Glomerular visceral epithelial cell (primary cell): ENCODE results near the gene YBX2.

Experiments used
- DNase-seq: peaks from one replicate; pipeline ENCODE4 v3.0.0-alpha.2; 2016; ENCODE audit errors: extremely low spot score

Gene YBX2

DNA sequence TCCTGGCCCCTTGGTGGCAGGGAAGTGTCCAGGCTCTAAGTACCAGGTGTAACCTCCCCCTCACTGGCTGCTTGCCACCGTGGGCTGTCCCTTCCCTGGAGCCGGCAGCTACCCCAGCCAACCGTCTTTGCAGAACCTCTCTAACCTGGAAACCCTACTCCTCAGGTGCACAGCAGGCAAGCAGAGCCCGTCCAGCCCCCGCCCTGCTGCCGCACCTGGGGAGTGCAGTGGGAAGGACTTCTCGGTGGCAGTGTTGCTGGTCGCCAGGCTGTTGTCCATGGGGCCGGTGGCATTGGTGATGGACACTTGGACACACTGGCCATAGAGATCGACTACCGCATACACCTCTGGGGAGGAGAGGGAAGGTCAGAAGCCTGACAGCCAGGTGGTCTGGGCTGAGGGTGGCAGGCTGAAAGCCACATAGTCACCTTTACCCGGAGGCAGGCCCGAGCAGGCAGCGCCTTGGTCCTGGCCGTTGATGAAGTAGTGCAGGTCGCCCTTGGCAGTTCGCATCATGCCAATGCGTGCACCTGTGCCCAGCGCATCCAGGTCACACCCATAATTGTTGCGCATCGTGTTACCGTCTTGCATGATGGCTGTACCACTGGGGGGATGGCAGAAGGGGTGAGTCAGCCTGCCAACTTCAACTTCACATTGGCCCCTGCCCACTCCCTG, 28.2 kb upstream of the YBX2 start:
- no peak for DNase-seq

DNA sequence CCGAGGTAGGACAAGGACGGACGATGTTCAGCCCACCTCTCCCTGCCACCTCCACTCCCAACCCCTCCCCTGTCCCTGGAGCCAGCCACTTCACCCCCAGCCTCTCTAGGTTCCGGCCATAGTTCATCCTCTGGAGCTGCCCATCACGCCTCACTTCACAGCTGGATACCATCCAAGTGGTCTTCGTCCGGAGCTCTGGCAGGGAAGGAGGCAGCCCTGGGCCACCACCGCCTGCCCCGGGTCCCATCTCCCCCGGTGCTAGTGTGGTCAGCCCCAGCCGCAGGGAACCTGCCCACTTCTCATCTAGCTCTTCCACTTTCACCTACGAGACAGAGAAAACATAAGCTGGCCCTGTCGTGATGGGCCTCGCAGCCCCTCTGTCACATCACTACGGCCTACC, 27.0 kb upstream of the YBX2 start:
- DNase-seq: no peak

DNA sequence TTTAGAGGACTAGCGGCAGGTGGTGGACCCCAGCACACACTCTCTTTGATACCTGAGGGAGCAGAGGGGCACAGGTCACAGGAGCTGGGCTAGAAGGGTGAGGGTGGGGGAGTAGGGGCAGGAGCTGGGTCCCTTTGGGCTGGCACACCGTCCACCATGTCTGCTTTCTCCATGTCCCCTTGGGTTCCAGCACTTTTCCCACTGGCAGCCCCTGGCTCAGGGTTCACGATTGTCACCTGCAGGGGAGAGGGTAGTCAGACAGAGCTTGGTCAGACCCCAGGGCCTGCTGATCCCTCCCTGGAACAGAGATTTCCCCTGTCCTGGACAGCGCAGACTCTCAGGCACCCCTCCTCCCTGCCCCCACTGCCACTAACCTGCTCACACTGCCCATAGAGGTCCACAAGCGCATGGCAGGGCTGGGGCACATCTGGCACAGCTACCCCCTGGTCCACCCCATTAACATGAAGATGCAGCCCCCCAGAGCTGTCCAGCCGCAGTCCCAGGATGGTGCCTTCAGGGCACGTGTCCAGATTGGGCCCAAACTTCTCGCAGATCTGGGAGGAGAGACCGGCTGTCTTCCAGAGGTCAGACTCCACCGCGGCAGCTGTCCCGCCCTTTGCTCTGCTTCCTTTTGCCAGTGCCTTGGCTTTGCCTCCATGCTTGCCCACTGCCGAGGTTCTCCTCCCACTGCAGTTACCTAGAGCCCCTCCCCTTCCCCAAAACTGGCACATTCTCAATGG, 23.9 kb upstream of the YBX2 start:
- DNase-seq: no peak

DNA sequence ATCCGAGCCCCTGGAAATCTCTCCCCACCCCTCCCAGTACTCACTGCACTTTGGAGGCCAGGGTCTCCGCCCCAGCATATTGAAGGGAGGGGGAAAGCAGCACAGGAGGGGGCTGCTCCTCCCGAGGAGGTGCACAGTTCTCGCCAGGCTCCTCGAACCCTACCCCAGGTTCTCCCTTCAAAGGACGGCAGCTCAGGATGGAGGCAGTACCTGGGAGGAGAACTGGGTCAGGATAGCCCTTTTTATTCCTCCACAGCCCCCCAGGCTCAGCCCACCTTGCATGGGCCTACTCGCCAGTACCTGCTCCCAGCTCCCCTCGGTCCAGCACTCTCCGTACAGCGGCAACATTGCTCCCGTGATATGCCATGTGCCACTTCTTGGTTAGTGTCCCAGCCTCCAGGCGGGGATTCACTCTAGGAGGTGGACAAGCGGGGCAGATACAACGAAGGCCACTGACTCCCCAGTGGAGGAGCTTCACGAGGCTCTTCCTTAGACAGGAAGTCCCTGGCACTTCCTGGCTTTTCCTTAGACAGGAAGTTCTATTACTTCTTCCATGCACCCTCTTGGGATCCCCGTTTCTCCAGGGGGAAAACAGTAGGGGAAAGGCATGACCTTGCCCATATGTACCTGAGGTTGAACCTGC, 22.8 kb upstream of the YBX2 start:
- DNase-seq: no peak

DNA sequence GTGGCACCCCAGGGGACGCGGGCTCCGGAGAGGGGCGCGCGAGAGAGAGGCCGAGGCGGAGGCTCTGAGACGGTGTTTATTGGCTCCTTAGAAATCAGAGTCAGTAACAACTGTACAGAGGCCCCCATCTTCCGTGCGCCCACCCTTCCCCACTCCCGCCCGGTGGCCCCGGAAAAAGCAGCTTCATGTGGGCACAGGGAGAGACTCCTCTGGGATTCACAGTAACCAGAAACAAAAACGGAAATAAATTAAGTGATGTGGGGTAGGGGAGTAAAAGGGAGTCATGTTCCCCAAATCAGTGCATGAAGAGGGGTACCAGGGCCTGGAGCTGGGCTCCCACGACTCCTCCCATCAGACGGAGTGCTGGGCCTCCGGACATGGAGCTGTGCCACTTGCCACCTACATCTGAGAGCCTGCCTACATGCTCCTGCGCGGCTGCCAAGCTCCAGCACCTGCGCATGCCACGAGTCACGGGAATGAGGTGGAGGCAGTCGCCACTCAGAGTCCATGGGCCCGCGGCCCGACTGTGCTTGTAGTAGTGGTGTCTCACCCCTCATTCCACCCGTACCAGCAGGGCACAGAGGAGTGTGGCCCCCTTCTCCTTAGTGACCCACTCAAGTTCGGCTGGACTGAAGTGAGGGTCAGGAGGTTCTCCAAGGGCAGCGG, 21.3 kb upstream of the YBX2 start:
- no peak for DNase-seq

DNA sequence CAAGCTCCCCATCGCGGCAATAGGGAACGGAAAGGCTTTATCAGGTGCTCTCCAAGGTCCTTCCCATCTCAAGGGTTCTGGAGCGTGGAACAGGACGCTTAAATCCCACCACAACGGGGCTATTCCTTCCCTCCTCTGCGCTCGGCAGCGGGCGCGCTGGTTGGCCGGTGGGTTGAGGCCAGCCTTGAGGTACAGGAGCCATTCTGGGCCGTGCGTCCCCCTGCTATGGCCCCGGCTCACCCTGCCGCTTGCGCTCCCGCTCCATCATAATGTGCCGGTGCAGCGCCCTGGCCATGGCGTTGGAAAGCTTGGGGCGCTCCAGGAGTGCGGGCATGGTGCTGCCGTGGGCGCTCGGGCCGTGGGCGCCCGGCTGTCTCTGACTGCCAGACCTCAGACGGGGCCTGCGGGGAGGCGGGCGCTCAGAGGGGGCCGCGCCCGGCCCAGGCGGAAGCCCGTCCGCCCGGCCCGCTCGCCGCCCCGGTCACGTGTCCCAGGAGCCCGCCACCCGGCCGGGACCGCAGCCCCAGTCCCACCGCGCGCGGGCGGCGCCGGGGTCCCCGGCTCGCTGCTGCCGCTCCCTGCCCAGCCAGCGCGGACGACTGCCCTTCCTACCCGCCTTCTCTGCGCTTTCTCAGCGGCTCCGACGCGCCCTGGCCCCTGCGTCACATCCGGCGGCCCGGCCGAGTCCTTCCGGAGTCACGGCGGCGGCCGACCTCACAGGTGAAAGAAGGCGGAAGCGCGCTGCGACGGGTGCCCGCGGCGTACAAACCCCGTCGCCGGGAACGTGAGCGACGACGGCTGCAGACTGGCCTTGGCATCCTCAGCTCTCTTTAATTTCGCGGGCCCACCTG, 20.5 kb upstream of the YBX2 start, which contains the start of gene GPS2:
Gene GPS2 (minus strand): TSS at position 642 of the 851 bp plus-strand sequence. CDS start 308 bp downstream, at position 334.
- peak; percentile 85 for DNase-seq

DNA sequence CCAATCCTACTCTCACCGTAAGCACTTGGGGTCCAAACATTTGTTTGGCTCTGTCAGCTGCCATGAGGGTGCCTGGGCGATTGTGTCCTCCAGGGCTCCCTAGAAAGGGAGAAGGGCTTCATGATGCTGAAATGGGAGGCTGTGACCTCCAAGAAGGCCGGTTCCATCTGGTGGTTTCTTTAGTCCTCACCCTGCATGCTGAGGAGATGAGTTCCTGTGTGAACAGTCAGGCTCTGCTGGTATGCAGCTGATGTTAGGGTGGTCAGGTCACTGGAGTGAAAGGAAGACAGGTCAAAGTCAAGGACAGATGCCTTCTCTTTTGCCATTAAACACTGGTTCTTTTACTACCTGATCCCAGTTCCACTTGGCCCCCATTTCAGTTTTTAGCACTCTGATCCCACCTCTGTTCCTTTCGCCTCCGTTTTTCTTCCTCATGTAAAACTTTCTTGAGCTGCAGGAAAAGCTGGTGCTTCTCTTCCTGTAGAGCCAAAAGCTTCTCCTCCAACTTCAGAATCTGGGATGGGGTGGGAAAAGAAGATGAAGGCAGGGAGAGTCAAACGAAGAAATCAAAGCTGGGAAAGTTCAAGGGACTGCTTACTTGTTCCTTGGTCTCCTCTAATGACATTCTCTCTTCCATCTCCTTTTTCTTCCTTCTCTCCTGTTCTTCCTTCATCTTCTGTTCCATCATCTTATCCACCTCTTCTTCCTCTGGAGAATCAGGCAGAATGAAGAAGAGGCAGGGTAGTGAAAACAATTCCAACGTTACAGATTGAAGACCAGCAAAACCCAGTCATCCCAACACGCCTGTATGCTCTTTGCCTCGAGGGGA, 19.7 kb upstream of the YBX2 start:
- DNase-seq: no peak

DNA sequence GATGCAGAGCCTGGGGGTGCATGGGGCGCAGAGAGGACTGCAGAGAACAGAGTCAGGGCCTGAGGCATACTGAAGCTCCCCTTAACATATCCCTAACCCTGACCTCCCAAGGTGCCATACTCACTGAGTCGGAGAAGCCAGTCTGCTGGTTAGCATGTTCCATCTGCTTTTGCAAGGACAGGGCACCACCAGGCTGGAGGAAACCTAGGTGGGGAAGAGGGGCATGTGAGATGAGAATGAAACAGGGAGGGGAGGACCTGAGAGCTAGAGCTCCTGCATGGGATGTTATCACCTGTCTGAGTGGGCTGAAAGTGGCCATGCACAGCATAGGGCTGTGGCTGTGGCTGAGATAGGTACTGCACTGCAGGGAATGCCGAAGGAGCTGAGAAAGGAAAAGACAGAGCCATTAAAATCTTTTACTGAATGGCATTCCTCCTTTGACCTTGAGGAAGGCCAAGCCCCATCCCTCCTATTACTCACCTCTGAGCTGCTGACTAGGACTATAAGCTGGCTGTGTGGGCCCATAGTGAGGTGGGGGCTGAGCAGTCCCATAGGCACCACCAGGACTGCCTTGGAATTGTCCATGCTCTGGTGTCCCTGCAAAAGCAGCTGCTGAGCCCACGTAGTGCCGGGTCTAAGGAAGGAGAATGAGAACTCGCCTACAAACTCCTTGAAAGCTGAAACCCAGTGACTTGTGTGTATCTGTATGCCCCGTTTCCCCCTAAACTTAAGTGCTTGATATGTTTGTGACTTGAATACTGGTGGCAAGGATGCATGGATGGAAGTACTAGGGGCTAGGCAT, 18.9 kb upstream of the YBX2 start:
- DNase-seq: peak; percentile 30

DNA sequence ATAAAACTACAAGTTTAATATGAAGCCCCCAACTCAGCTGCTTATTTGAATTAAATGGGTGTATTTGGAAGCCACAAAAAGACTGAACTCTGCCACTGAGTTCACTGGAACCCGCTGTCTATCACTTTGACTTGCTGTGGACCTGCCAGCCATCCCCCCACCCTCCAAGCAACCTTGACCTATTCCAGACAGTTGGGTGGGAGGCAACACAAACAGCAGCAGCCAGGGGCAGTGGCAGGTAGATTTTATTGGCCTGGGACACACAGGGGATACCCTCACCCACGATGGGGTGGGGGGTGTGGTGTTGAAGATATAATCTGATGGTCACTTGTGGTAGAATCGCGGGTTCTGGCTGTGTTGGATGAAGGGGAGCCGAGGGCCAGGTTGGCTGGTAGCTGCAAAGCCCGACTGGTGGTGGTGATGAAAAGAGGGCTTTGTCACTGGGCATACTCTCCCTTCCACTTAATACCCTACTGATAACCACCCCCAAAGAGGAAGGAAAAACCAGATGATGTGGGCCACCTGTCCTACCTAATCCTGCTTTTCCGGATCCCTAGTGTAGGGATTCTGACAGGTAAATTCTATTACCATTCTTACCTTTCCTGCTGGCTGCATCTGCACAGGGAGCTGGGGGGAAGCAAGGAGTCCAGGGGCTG, 18.1 kb upstream of the YBX2 start:
- DNase-seq: no peak

DNA sequence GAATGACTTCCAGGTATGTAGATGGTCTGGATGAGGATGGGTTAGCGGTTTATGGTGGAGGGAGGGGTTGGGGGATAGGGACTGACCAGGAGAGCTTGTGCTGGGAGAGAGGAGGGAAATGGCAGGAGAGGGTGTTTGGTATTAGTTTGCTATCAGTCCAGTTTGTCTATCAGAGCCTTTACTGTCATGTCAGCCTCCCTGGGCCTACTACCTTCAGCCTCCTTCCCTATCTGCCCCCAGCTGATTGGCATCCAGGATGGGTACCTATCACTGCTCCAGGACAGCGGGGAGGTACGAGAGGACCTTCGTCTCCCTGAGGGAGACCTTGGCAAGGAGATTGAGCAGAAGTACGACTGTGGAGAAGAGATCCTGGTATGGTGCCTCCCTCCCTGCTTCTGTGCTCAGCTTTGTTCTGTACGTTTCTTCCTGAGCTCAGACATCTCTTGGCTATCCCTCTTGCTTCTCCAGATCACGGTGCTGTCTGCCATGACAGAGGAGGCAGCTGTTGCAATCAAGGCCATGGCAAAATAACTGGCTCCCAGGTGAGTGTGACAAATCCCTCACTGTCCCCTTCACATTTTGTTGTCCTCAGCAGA, 16.8 kb upstream of the YBX2 start:
- DNase-seq: no peak

DNA sequence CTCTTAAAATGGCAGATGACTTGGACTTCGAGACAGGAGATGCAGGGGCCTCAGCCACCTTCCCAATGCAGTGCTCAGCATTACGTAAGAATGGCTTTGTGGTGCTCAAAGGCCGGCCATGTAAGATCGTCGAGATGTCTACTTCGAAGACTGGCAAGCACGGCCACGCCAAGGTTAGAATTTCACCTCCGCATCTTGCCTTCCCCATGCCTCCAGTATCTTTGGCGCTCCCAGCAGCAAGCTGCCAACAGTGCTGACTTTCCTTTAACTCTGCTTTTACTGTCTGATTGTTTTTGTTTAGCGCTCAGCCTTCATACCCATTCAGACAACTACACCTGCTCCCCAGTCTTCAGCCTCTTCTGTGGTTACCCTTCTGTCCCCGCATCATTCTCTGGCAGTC, 15.2 kb upstream of the YBX2 start:
- no peak for DNase-seq

DNA sequence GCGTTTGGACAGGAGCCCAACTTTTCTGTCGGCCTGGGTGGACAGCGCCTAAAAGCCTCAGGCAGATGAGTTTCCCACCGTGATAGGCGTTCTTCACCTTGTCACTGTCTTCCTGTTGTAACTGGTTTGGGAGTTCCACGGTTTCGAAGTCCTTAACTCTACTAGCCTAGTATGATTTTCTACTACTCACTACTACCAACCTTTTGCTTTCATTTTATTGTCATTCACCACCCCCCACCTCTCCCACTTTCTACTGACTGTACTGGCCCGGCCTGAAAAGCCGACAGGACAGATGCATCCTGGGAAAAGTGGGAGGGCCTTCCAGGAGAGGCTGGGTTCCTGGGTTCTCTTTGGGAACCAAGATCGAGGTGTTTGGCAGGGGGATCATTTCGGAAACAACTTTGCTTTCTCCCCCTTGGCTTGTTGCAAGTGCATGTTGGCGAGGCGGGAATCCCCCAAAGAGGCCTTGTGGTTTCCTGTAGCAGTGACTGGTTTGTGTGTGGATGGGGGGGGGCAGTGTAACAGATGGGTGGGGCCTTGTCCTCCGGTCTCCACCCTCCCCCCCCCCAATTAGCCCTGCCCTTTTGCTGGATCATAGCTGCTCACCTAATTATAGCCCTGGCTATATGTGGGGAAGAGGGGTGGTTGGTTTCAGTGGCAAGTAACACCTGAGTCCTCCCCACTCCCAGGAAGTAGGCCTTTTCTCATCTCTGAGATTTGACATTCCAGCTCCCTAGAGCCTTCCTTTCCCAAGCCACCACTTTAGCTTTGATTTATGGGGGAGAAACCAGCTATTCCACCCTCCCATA, 14.4 kb upstream of the YBX2 start:
- DNase-seq: peak; percentile 82

DNA sequence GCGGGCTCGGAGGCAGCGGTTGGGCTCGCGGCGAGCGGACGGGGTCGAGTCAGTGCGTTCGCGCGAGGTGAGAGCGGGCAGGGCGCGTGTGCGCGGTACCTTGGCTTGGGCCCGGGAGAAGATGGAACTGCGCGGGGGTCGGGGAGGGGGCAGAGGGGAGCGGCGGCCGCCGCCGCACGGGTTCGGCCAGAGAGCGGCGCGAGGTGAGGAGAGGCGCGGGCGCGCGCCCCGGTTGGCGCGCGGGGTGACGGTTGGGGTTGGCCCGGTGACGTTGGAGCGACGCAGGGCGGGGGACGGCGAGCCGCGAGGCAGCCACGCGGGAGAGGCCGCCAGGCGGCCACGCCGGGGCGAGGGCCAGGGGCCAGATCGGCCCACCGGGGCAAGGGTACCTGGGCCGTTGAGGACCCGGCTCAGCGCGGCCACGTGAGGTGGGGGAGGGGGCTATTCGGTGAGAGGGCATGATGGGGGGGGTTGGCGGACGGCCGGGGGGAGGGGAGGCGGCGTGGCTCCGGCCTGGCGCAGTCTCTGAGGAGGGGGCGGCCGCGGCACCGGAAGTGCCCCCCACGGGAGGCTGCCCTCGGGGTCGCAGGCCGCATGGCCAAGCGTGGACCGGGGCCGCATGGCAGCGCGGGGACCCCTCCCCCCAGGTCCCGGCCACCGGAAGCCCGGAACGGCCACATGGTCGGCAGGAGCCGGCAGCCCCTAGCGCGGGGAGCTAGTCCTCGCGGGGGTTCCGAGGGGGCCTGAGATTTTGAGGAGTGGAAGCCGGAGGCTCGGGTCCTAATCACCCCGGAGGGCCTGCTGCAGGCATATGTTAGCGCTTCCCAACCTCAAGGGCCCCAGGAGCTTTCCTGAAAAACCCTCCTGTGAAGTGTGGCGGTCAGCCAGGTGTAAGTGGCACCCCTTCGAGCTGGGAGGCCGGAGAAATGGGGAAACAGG, 13.5 kb upstream of the YBX2 start:
- DNase-seq: peak; percentile 32

DNA sequence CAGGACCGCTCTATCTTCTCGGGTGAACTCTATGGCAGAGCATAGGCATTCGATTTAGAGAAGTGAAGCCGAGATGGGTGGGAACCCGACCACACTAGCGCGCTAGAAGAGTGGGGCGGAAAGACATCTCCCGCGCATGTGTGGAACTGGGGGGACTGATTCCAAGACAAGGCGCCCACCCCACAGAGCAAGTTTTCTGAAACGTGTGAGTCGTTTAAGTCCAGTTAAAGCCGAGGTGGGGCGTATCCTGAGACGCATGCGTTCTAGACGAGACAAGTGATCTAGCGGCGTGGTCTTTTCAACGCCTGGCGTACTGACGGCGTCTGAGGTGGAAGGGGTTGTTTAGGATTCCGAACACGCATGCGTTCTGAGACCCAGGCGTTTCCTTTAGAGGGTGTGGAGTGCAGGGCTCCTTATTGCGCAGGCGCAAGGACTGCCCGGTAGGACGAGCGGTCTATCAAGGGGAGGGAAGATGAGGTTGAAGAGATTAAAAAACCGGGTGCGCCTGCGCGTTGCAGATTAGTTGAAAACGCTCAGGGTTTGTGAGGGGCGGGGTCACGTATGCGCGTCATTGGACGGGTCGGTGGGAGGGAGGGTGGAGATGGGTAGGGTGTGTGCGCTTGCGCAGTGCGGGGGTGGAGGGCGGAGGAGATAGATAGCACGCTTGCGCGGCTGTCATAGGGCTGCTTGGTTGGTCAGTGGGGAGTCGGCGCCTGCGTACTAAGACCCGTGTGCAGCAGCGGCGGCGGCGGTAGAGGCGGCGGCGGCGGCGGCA, 12.7 kb upstream of the YBX2 start, which contains the start of gene EIF5A:
Gene EIF5A (plus strand): TSS at position 718 of the 775 bp plus-strand sequence. CDS start 2,008 bp downstream, outside the sequence.
- DNase-seq: peak; percentile 100

DNA sequence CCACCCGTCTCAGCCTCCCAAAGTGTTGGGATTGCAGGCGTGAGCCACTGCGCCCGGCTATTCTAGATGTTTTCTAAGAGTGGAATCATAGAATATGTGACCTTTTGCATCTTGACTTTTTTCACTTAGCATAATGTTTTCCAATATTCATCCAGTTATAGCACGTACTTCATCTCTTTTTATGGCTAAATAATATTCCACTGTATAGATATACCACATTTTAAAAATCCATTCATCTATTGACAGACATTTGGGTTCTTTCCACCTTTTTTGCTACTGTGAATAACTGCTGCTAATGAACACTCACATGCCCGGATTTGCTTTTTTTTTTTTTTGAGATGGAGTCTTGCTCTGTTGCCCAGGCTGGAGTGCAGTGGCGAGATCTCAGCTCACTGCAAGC, 9.7 kb upstream of the YBX2 start:
- DNase-seq: no peak
